ENCODE data around the gene RUVBL2. TPM values are rescaled to one million over a fixed set of nuclear protein-coding genes. Genes with fewer than 3 reads are reported as not detected.
A peak's percentile ranks its signal among the peaks of the same experiment; 100 is the strongest.

The RUVBL2 gene
- total RNA-seq, 4 donors from 2014 or later, result 69.4 to 96.5 (median 84.2) TPM

DNA sequence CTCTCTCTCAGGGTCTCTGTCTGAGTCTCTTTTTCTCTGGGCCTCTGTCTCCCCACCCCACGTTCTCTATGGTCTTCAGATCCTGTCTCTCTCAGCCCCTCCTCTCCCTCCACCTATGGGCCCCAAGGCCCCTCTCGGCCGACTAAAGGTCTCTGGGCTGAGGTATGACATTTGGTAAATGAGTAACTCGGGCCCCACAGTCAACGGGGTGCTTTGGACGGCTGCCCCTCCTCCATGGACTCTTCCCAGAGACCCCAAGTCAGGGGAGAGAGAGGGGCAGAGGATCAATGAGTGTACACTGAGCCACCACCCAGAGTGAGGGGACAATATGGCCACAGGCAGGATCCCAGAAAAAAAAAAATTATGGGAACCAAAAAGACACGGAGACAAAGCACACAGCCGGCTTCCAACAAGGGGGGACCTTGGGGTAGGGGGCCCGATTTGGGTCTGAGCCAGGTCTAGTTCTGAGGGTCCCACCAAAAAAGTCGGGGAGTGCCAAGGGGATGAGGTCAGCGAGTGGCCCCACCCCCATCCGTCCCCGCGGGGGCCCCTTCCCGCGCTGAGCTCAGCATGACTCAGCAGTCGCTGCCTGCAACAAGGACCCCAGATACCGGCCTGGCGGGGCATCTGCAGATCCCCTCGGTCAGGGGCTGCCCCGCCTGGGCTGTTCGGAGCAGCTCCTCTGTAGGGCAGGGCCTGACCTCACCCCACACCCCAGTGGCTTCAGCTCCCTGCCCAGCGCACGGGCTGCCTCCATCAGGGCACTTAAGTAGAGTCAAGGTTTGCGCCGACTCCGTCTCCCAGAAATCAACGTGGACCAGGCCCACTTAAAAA, 30.1 kb upstream of the RUVBL2 start:
- peak; percentile 19 for ATAC-seq
- Histone ChIP-seq H3K4me1 (peaks cover 0 to 56% (median 28%) of the 10 kb centered on the region in 3 donors), H3K4me3 (peak overlapping the region; percentile 2 to 88), H3K27me3 (no peaks in the 10 kb centered on the region), H3K9me3 (no peaks in the 10 kb centered on the region), H3K36me3 (peaks cover 0 to 32% of the 10 kb centered on the region in 2 donors), H3K27ac (peak overlapping the region; percentile 85 to 95 (median 93))
- WGBS, 2 donors (ENCODE audit: low coverage in 1 of 2), result 5% methylated on average over 4 to 13 of the region's 28 CpGs
- TF ChIP-seq POLR2AphosphoS5 (IDR thresholded peaks at IDR 0.05) (peak; percentile 81), EP300 (IDR thresholded peaks at IDR 0.05) (peak; percentile 28), POLR2A (IDR thresholded peaks at IDR 0.05) (peak in 1 of 2 donors; percentile 18)
- TF ChIP-seq, protein P1, sequence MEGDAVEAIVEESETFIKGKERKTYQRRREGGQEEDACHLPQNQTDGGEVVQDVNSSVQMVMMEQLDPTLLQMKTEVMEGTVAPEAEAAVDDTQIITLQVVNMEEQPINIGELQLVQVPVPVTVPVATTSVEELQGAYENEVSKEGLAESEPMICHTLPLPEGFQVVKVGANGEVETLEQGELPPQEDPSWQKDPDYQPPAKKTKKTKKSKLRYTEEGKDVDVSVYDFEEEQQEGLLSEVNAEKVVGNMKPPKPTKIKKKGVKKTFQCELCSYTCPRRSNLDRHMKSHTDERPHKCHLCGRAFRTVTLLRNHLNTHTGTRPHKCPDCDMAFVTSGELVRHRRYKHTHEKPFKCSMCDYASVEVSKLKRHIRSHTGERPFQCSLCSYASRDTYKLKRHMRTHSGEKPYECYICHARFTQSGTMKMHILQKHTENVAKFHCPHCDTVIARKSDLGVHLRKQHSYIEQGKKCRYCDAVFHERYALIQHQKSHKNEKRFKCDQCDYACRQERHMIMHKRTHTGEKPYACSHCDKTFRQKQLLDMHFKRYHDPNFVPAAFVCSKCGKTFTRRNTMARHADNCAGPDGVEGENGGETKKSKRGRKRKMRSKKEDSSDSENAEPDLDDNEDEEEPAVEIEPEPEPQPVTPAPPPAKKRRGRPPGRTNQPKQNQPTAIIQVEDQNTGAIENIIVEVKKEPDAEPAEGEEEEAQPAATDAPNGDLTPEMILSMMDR (IDR thresholded peaks at IDR 0.05), result no peak

DNA sequence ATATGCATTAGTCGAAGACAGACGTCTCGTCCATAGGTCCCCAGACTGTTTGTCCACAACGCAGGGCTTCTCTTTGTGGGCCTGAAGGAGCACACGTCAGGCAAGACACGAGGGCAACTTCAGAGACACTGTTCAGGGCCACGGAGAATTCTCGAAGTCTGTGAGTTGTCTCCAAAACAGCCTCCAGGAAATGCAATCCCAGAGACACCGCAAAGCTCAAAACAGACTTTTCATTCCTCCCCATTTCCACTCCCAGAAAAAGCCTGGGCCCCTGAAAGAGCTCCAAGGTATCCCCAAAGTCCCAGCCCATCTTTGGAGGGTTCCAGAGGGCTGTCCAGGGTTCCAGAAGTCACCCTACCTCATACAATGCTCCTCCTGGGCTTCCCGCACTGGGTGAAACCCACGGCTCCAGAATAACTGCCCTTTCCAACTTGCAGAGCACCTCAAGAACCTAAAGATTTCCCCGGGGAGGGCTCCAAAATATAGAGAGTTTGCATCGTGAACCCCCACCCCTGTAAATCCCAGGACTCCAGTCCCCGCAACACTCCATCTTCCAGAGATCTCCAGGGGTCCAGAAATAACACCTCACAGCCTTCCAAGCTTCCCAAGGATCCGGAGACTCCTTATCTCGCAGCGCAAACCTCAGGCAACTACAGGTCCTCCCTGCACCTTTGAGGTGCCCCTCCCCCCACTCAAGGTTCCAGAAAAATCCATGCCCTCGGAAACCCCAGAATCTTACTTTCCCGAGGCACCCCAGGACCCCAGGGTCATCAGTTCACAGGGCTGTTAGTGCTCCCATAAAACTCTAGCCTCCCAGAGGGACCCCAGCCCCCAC, 29.3 kb upstream of the RUVBL2 start:
- H3K36me3 ChIP-seq, result peaks cover 0 to 40% of the 10 kb centered on the region in 2 donors
- 21 to 31% methylated on average over 4 to 9 of the region's 19 CpGs for WGBS, 2 donors (ENCODE audit: low coverage in 1 of 2)

DNA sequence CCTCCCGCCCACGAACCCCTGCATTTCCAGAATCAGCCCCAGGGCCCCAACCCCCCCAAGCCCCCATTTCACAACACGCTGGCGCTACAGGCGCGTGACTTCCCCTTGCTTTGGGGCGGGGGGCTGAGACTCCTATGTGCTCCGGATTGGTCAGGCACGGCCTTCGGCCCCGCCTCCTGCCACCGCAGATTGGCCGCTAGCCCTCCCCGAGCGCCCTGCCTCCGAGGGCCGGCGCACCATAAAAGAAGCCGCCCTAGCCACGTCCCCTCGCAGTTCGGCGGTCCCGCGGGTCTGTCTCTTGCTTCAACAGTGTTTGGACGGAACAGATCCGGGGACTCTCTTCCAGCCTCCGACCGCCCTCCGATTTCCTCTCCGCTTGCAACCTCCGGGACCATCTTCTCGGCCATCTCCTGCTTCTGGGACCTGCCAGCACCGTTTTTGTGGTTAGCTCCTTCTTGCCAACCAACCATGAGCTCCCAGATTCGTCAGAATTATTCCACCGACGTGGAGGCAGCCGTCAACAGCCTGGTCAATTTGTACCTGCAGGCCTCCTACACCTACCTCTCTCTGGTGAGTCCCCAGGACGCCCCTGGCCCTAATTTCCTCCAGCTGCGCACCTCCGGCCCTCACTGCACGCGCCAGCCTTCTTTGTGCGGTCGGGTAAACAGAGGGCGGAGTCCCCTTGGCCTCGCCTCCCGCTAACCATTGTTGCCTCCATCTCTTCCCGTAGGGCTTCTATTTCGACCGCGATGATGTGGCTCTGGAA, 28.5 kb upstream of the RUVBL2 start, which contains the start of gene FTL:
TSS of gene FTL (plus strand) at position 270 of the 766 bp plus-strand sequence. CDS start at position 469, 199 bp downstream.
- peak; percentile 93 for ATAC-seq
- no peaks in the 10 kb centered on the region for H3K9me3 ChIP-seq
- peaks cover 0 to 48% of the 10 kb centered on the region in 2 donors for H3K36me3 ChIP-seq

More for the DNA sequence above, 29.3 kb upstream of the RUVBL2 start:
- H3K4me1 ChIP-seq, result peaks cover 0 to 60% (median 28%) of the 10 kb centered on the region in 3 donors
- TF ChIP-seq POLR2A (IDR thresholded peaks at IDR 0.05) (no peak), POLR2AphosphoS5 (IDR thresholded peaks at IDR 0.05) (no peak), EP300 (IDR thresholded peaks at IDR 0.05) (no peak)
- TF ChIP-seq, protein P1 (IDR thresholded peaks at IDR 0.05), result no peak
- ATAC-seq, result no peak
- H3K27me3 ChIP-seq, result no peaks in the 10 kb centered on the region
- peak overlapping the region; percentile 85 to 95 (median 93) for H3K27ac ChIP-seq
- no peaks in the 10 kb centered on the region for H3K9me3 ChIP-seq
- peak overlapping the region; percentile 50 to 88 for H3K4me3 ChIP-seq

More for the DNA sequence above, 28.5 kb upstream of the RUVBL2 start, which contains the start of gene FTL:
- peaks cover 0 to 60% (median 28%) of the 10 kb centered on the region in 3 donors for H3K4me1 ChIP-seq
- WGBS, 2 donors (ENCODE audit: low coverage in 1 of 2), result 0% methylated on average over 37 of the region's 52 CpGs; no CpG with 5 or more reads in 1 of the 2 donors
- peak within 1 kb of the TSS; percentile 50 to 88 for H3K4me3 ChIP-seq
- peak; percentile 99 to 100 for TF ChIP-seq POLR2A (IDR thresholded peaks at IDR 0.05)
- TF ChIP-seq EP300 (IDR thresholded peaks at IDR 0.05), result no peak
- TF ChIP-seq, protein P1 (IDR thresholded peaks at IDR 0.05), result no peak
- peak; percentile 100 for TF ChIP-seq POLR2AphosphoS5 (IDR thresholded peaks at IDR 0.05)
- no peaks in the 10 kb centered on the region for H3K27me3 ChIP-seq
- peak within 1 kb of the TSS; percentile 85 to 95 (median 93) for H3K27ac ChIP-seq

All from gastroesophageal sphincter (tissue), 4 donors.